ENCODE measurements around the gene SOAT2. TPM values are rescaled to one million over a fixed set of nuclear protein-coding genes. Genes with fewer than 3 reads are reported as not detected.

The SOAT2 gene
- total and polyA plus RNA-seq, 2 of the 4 experiments (the other 2 are of a cell fraction): 0.18 to 0.39 TPM

DNA sequence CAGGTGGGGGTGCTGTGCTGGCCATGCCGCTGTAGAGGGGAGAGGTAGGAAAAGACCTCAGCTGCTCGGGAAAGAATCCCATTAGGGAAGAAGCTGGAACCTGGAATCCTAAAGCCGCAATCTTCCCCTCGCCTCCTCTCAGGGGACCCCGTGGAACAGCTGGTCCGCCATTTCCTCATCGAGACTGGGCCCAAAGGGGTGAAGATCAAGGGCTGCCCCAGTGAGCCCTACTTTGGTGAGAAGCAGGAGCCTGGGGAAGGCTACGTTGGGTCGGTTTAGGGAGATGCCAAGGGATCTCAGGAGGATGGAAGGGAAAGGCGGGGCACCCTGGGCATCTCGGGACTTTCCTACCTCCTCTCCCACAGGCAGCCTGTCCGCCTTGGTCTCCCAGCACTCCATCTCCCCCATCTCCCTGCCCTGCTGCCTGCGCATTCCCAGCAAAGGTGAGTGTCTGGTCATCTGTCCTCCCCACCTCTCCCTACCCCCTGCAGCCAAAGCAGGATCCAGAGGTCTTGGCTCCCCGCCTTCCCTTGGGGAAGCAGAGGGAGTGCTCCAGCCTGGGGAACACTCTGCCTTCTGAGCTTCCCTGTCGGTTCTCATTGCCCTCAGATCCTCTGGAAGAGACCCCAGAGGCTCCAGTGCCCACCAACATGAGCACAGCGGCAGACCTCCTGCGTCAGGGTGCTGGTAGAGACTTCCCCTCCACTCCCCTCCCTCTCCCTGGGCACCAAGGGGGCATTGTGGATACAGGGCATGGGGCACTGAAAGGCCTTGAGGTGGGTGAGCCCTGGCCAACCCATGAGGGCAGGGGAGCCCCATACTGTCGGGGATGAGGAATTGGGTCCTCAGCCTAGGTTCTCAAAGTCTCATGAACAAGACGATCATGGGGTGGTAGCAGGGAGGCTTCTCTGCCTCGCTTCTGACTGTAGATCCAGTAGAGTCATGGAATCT is 41.0 kb upstream of the SOAT2 start (continued):
- TF ChIP-seq RCOR1 (IDR thresholded peaks at IDR 0.05; ENCODE audit: insufficient replicate concordance, low read length): no peak
- TF ChIP-seq MAFK (IDR thresholded peaks at IDR 0.05; ENCODE audit: low read depth, low read length): no peak
- no peak for TF ChIP-seq RAD21 (IDR thresholded peaks at IDR 0.05; ENCODE audit: low read length)

DNA sequence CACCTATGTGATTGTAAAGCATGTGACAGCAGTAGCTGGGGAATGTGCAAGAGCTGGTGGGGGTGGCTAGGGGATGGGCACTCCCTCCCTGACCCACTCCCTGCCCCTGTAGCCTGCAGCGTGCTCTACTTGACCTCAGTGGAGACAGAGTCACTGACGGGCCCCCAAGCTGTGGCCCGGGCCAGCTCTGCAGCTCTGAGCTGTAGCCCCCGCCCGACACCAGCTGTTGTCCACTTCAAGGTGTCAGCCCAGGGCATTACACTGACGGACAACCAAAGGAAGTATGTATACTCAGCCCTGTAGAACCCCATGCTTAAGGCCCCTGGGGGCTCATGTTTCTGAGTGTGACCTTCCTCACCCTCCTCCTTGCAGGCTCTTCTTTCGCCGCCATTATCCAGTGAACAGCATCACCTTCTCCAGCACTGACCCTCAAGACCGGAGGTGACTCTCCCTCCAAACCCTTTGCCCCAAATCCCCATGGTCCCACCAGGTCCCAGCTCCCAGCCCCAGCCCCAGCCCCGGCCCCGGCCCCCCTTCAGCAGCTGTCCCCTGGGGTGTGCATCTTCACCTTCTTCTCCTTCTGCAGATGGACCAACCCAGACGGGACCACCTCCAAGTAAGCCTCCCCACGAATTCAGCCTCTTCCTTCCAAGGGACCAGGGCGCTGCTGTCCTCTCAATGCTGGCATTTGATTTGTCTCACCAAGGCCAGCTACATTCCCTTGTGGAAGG is 40.1 kb upstream of the SOAT2 start:
- no TSS peak for BruUV-seq (replicated peaks)
- Histone ChIP-seq H3K4me2 (ENCODE audit: low read depth, low read length) (no peak overlapping the region), H3K79me1 (ENCODE audit: low read depth in 1 of 2, low read length in 2 of 2) (peaks cover 0 to 50% of the 10 kb centered on the region in 2 experiments; a peak in 2 of 4 replicates), H3K23ac (ENCODE audit: low read depth, low read length) (no peak overlapping the region), H2BK5ac (ENCODE audit: low read depth, low read length, poor library complexity, severe bottlenecking) (no peak overlapping the region), H4K8ac (ENCODE audit: low read depth in 2 of 2, low read length in 2 of 2) (no peak overlapping the region), H4K20me1 (ENCODE audit: insufficient read depth, low read length) (peaks cover 9% of the 10 kb centered on the region), H3K27me3 (ENCODE audit: control insufficient read depth, insufficient read depth, low read length) (no peaks in the 10 kb centered on the region), H3K4me1 (ENCODE audit: control insufficient read depth, insufficient read depth, low read length) (peaks cover 30% of the 10 kb centered on the region), H2BK15ac (ENCODE audit: low read depth, low read length) (no peak overlapping the region), H2AFZ (replicated peaks; ENCODE audit: low read length, poor library complexity) (peak overlapping the region; percentile 44), H3K4ac (ENCODE audit: low read depth, low read length) (no peak overlapping the region), H3K56ac (ENCODE audit: extremely low read depth, insufficient read depth, low read length) (no peak overlapping the region), H3K36me3 (ENCODE audit: control insufficient read depth, insufficient read depth, low read length) (peaks cover 72% of the 10 kb centered on the region), H2BK120ac (ENCODE audit: low read depth, low read length) (no peak overlapping the region), H2AK5ac (ENCODE audit: low read depth, low read length) (no peak overlapping the region), H3K18ac (ENCODE audit: low read depth, low read length) (no peak overlapping the region), H2AK9ac (replicated peaks; ENCODE audit: low read depth, low read length, poor library complexity) (peak overlapping the region; percentile 8), H4K5ac (ENCODE audit: low read depth, low read length) (no peak overlapping the region), H3K9me1 (ENCODE audit: insufficient read depth, low read length) (peaks cover 5% of the 10 kb centered on the region; the same call in 1 of the 2 replicates), H2BK20ac (ENCODE audit: low read depth, low read length) (no peak overlapping the region), H3K27ac (ENCODE audit: insufficient read depth, low read length) (peak overlapping the region; percentile 9; the same call in 1 of the 2 replicates), H3K9ac (ENCODE audit: low read depth, low read length) (no peak overlapping the region), H3K4me3 (ENCODE audit: insufficient read depth, low read depth, low read length) (no peak overlapping the region), H3K9me3 (ENCODE audit: control insufficient read depth, insufficient read depth, low read length) (no peaks in the 10 kb centered on the region), H4K91ac (ENCODE audit: insufficient read depth, low read depth, low read length) (no peak overlapping the region), H3K14ac (replicated peaks; ENCODE audit: low read depth, low read length) (no peak overlapping the region)
- in situ Hi-C loops (cut with MboI; ENCODE audit: low sequenced_read_pairs): no loop called here
- ATAC-seq (ENCODE audit: low read depth) (no peak), DNase-seq (no peak)
- WGBS, 2 experiments (ENCODE audit: extremely low coverage in 2 of 2, insufficient read length in 1 of 2): 65% methylated on average over 2 of the region's 14 CpGs; no CpG with 5 or more reads in 1 of the 2 experiments
- CTCF ChIA-PET: interaction anchor here (1.3 kb wide), 1 partner anchor 38 kb away, joined by 3 read pairs; no protein-coding TSS in a partner anchor
- dilution Hi-C loops (cut with HindIII; ENCODE audit: low sequenced_read_pairs, unreplicated experiment): no loop called here
- intact Hi-C loops (cut with micrococcal nuclease): no loop called here
- POLR2A ChIA-PET (ENCODE audit: unreplicated experiment): interaction anchor here (0.5 to 1.1 kb wide), 2 partner anchors 8 to 10 kb away, joined by 3 read pairs; no protein-coding TSS in a partner anchor
- no peak for TF ChIP-seq CHD1 (IDR thresholded peaks at IDR 0.05; ENCODE audit: low read depth, low read length)
- no peak for TF ChIP-seq POLR2A (IDR thresholded peaks at IDR 0.05; ENCODE audit: low read depth, low read length)
- TF ChIP-seq NFE2L2 (IDR thresholded peaks at IDR 0.05; ENCODE audit: low read depth, low read length): no peak
- no peak for TF ChIP-seq MXI1 (IDR thresholded peaks at IDR 0.05; ENCODE audit: borderline replicate concordance, low read depth, low read length)
- no peak for TF ChIP-seq RCOR1 (IDR thresholded peaks at IDR 0.05; ENCODE audit: insufficient replicate concordance, low read length)
- no peak for TF ChIP-seq CEBPB (IDR thresholded peaks at IDR 0.05; ENCODE audit: low read depth, low read length)
- no peak for TF ChIP-seq SMC3 (IDR thresholded peaks at IDR 0.05; ENCODE audit: low read depth, low read length)
- TF ChIP-seq, protein P1, sequence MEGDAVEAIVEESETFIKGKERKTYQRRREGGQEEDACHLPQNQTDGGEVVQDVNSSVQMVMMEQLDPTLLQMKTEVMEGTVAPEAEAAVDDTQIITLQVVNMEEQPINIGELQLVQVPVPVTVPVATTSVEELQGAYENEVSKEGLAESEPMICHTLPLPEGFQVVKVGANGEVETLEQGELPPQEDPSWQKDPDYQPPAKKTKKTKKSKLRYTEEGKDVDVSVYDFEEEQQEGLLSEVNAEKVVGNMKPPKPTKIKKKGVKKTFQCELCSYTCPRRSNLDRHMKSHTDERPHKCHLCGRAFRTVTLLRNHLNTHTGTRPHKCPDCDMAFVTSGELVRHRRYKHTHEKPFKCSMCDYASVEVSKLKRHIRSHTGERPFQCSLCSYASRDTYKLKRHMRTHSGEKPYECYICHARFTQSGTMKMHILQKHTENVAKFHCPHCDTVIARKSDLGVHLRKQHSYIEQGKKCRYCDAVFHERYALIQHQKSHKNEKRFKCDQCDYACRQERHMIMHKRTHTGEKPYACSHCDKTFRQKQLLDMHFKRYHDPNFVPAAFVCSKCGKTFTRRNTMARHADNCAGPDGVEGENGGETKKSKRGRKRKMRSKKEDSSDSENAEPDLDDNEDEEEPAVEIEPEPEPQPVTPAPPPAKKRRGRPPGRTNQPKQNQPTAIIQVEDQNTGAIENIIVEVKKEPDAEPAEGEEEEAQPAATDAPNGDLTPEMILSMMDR (conservative IDR thresholded peaks at IDR 0.05; ENCODE audit: low read depth, low read length): no peak
- TF ChIP-seq, protein P2, sequence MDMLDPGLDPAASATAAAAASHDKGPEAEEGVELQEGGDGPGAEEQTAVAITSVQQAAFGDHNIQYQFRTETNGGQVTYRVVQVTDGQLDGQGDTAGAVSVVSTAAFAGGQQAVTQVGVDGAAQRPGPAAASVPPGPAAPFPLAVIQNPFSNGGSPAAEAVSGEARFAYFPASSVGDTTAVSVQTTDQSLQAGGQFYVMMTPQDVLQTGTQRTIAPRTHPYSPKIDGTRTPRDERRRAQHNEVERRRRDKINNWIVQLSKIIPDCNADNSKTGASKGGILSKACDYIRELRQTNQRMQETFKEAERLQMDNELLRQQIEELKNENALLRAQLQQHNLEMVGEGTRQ (IDR thresholded peaks at IDR 0.05; ENCODE audit: low read depth, low read length): no peak
- no peak for TF ChIP-seq FOS (IDR thresholded peaks at IDR 0.05; ENCODE audit: low read depth, low read length)
